Myocyte (in vitro differentiated cells): ENCODE data around the gene DLG4. TPM values are rescaled to one million over a fixed set of nuclear protein-coding genes. Genes with fewer than 3 reads are reported as not detected.

Experiments
- DNase-seq: peaks from one replicate; pipeline ENCODE4 v3.0.0-alpha.2; 2012; ENCODE audit warnings: low read depth
- total RNA-seq: library from RNA; depleted of rRNA; stranded (reverse); fragments of >200 nt; gene quantifications from 2 replicates; pipeline ENCODE4 v1.2.3, GENCODE V29; 2014

Gene DLG4
- total RNA-seq, 1 donor from 2014 or later = 11.8 TPM

DNA sequence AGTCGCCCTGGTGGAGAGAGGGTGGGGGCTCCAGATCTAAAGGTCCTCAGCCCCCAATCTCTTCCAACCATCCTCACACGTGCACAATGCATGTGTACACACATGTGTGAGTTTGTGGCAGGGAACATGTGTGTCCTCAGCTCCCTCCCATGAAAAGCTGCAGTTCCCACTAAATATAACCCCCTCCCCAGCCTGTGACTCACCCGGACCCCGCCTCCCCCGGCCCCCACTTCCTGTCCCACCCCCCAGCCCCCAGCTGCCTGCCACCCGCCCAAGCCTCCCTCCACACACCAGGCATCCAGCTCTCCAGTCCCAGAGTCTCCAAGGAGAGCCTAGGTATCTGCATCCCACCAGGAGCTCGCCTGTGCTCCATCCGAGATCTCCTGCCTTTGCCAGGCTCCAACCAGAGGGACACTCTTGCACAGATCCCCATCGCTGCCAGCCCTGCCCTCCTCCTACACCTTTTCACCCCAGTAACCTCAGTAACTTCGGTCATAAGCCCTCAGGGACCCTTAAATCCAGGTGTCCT, 3.9 kb downstream of the DLG4 start:
- no peak for DNase-seq

DNA sequence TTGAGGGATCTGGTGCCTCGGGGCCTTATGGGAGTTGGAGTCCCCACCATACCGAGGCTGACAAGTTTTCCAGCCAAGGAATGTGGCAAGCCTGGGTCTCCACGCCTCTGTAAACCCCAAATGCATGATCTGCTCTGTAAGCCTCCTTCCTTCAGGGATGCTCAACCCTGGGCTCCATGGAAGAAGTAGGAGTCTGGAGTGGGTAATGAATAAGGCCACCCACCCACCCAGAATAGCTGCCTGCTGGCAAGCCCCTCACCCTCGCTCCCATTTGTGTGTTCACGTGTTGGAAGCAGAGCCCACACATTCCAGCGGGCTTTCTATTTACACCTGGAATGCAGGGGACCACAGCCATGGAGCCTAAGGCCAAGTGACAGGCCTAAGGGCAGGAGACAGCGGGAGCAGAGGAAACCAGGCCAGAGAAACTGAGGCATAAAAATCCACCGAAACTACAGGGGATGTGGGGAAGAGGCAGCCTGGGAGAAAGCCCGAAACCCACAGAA, 4.4 kb downstream of the DLG4 start:
- DNase-seq = no peak

DNA sequence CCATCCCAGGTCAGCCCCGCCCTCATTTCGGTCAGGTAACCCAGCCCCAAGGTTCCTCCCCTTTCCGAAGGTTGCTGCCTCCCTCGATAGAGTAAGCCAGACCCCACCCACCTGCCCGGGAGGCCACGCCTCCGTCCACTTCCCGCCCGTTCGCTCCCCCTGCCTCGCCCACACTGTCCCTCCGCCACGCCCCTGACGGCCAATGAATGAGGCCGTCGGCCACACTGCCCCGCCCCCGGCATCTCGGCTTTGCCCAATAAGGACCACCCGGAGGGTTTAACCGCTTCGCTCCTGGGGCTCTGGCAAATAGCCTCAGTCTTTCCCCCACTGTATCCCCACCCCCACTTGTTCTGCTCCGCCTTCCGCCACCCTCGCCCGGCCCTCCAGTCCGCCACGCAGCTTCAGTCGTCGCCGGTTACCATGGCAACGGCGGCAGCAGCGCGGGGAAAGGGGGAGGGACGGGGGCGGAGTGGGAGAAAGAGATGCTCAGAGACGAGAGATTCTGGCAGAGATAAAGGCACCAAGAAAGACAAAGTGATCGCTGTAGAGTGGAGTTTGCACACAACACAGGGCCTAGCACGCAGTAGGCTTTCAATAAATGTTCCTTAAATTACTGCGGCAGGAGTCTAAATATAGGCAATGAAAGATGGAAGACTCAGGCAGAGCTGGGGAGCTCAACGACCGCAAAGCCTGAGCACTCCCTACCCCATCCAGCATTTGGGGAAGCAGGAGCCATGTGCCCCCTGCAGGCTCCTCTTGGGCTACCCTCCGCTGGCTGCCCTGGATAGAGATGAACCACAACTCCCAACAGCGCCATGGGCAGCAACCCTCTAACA, 5.1 kb downstream of the DLG4 start:
- peak; percentile 97 for DNase-seq

DNA sequence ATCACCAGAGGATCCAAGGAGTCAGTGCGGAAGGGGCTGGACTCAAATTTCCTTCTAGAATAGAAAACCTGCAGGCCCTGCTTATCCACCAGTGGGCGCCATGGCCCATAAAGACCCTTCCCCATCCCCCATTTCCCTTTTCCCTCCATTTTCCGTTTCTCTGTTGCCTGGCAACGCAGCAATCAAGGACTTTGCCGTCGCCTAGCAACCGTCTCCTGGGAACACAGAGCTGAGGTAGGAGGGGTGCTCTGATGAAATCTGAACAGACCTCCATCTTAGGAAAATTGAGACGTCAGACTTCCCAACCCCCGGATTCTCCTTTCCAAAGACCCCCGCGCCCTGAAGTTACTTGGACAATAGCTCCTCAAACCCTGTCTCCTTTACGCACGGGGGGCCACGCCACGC, 5.7 kb downstream of the DLG4 start:
- DNase-seq = peak; percentile 59

DNA sequence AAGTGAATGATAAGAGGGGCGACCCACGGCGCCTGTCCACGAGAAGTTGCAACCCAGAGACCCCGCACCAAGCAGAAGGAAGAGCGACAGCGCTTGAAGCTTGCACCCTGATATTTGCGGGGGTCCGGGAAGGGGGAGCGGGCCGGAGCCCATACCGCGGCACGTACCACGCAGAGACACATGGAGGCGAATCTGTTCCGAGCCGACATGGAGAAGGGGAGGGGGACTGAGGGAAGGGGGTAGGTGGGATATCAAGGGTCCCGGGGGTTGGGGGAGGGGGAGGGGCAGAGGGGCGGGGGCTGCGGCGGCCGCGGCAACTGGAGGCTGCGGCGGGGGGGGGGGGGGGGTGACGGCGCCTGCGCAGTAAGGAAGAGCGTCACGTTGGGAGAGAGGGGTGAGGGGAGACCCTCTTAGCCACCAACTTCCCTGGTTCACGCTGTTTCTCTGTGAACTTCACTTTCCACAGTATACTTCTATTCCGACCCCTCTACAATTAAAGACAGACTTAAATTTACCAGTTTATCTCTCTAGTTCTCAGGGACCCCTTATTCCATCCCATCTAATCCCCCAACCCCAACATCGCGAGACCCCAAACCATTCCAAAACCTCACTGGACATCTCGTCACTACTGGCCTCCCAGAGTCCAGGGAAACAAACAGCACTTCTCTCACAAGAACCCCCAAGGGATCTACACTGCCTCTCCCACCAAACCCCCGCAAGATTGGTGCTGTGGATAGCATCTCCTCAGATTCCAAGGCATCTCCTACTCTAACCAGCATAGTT, 8.0 kb downstream of the DLG4 start:
- DNase-seq = no peak

DNA sequence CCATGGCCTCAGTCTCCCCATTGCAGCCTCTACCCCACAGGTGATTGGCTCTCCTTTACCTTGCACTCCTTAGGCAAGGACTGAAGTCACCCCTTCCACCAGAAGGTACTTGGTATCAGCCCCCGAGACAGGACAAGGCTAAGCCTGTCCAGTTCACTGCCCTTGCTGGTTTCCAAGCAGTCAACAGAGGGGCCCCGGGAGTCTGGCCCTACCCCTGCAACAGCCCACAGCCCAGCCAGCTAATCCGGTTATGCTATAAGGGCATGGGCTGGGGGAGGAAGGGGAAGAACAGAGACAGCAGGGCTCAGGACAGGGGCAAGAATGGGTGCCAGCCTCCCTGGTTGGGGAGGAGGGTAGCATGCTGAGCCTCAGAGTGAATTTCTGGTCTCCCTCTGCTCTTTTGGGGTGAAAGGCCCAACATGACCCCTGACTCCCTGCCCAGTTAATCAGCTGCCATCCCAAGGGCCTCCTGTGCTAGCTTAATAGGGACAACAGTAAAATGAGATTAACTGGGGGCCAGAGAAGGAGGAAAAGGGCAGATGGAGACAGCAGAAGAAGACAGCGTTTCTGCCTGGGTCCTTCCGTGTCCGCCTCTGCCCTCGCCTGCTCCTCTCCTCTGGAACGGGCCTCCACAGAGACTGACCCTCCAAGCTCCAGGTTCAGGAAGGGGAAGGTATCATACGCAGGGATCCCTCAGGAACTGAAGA, 10.7 kb downstream of the DLG4 start:
- DNase-seq = no peak

DNA sequence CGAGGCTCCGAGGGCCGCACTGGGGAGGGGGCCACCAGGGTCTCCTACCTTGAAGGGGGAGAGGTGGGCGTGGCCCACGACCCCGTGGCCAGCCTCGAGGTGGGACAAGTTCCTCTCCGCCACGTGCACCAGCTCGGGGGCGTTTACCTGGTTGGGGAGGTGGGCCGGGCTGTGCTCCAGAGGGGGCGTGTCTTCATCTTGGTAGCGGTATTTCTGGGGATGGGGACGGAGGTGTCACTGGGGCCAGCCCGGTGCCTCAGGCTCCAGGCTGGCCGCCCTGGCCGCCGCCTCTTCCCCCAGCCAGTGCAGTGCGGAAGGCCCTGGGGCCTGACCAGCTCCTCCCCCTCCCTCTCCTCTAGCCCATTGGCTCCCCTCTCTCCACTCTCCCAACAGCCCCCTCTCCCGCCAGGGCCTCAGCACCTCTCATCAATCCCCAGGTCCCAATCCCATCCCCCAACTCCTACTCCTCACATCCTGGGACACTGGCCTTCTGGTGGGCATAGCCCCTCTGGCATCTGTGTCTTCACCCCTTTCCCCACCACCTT, 11.5 kb downstream of the DLG4 start:
- DNase-seq = no peak

DNA sequence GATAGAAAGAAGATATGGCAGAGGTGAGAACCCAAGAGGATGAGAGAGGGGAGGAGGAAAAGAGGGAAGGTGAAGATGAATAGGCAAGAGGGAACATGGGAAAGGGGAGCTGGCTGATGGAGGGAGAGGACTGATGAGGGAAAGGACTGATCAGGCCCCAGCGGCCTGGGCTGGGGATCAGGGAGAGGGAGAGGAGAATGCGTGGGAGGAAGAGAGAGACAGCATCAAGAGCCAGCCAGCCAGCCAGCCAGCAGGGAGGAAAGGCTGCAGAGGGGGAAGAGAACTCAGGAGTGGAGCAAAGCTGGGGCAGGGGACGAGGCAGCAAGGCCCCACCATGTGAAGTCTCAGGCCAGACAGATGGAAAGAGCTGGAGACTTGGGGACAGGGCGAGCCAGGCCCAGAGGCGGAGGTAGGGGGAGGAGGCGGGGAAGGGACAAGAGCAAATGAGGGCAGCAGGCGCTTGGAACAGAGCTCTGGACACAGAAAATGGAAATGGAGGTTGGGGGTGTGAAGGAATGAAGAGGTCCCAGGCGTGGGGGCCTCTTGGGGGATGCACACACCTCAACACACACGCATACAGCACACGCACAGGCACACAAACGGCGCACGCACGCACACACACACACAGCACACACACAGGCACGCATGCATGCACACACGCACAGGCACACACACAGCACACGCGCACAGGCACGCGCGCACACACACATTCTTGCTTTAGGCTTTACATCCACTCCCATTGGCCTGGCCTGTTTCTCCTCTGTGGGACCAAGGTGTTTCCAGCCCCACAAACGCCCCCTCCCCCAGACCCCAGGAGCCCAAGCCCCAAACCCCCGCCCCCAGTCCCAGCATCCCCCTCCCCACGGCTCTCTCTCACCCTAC, 12.3 kb downstream of the DLG4 start:
- no peak for DNase-seq

DNA sequence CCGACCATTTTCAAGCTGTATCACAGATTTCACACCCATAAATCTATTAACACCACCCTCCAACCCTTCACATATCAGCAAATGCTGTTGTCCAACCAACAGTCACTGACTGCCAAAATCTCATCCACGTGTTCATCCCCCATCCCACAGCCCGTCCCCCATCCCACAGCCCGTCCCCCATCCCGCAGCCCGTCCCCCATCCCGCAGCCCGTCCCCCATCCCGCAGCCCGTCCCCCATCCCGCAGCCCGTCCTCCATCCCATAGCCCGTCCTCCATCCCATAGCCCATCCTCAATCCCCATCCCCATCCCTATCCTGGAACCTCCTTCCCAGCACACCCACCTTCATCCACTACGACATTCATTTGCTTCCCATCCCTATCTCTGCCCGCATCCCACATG, 14.1 kb downstream of the DLG4 start:
- DNase-seq = no peak

DNA sequence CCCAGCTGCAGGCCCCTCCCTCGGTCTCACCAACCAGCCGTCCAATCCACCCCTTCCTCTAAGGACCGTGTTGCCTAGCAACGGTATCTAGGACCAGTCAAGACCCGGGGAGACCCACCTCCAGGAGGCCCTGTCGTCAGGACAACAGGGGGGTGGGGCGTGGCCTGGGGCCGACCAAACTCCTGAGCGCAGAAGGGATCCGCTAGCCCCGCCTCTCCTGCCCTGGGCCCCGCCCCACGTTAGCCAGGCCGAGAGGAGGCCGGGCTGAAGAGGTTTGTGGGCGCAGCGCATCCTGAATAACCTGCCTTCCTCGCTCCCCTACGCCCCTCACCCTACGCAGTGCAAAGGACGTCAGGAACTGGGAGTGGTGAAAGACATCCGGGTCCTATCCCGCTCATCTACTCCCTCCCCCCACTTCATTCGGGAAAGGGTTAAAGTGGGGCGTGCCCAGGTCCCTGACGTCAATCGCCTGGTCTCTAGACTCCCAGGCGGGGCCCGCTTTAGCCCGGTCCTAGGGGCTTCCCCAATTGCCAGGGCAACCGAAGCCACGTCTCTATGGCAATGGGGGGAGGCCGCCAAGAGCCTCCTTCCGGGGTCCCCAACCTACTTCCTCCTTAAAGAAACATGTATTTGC, 14.7 kb downstream of the DLG4 start:
- DNase-seq = no peak

DNA sequence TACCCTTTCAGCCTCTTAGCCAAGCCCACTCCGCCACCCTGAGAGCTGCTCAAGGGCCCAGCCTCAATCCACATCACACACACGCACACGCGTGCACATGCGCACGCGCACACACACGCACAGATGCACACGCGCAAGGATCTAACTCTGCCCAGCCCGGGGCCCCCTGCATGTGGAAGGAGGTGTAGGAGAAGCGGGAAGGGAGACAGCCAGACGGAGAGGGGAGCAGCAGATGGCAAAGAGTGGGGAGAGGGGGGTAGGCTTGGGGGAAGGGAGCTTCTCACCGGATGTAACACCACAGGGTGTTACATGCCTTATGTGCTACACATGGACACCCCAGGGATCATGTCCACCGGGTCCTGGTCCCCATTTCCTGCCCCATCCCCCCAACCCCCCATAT, 15.3 kb downstream of the DLG4 start:
- DNase-seq = no peak

DNA sequence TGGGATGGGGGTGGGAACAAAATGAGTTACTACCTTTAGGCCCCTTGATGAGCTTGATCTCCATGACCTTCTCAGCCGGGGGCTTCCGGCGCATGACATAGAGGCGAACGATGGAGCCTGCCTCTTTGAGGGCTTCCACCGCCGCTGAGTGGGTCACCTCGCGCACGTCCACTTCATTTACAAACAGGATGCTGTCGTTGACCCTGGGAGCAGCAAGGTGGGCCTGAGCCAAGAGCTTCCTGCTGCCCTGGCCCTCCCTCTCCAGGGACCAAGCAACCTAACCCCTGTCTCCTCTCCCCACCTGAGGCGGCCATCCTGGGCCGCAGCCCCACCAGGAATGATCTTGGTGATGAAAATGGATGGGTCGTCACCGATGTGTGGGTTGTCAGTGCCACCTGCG, 16.2 kb downstream of the DLG4 start:
- no peak for DNase-seq

DNA sequence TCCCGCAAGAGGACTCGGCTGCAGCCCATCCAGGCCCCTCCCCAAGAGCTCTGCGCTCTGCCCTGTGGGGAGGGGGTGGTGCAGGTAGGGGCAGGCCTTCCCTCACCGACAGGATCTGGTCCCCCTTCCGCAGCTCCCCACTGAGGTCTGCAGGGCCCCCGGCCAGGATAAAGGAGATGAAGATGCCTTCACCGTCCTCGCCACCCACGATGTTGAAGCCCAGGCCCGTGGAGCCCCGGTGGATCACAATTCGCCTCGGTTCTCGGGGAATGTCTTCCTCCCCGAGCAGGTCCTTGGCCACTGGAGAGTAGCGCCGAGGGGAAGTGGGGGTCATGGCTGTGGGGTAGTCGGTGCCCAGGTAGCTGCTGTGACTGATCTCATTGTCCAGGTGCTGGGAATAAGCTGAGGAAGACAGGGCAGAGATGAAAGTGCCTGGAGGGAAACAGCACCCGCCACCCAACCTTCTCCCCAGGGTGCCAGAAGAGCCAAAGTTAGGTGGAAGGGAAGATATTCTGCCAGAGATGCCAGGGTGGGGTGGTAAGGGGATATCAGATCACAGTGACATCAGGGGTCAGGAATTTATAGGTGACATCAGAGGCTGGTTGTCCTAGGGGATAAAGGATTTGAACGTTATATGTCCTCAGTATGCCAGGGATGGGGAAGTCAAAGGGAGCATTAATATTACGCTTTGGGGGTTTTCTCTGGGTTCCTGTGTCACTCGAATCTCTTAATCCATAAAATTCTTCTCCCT, 22.8 kb downstream of the DLG4 start:
- DNase-seq = no peak

DNA sequence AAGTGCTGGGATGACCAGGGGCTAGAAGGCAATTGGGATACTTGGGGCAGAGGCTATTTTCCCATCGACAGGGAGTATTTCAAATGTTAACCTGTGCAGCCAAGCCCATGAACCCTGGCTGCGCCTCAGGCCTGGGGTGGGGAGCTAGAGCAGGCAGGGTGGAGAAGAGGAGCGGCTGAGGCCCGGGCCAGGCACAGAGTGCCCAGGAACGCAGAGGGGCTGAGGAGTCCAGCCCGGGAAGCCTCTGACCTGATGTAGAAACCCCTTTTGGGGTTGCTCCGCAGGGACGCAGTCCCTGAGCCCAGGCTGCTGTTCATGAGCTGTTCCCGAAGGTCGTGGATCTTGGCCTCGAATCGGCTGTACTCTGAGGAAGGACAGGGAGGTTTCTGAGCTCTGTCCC, 23.7 kb downstream of the DLG4 start:
- no peak for DNase-seq

DNA sequence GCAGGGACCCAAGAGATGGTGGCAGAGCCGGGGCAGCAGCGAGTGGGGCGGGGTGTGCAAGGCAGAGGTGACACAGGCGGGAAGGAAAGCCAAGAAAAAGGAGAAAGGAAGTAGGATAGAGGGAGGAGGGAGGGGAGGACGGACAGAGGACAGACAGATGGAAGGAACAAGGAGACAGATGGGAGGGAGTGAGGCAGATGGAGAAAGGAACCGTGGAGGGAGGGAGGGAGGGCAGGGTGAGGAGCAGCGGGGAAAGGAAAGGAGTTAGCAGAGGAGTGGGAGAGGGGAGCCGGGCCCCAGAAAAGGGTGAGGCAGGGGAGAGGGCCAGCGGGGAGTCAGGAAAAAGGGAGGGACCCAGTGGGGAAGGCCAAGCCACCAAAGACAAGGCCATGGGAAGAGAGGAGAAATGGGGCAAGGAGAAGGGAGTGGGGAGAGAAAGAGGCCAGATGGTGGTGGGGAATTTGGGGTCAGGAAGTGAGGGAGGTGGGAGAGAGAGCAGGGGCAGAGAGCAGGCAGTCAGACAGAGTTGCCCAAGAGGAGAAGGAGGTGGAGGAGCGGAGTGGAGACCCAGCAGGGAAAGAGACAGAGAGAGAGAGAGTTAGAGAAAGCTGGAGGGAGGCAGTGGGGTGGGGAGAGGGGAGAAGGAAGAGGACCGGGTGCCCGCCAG, 27.2 kb downstream of the DLG4 start:
- DNase-seq = no peak

DNA sequence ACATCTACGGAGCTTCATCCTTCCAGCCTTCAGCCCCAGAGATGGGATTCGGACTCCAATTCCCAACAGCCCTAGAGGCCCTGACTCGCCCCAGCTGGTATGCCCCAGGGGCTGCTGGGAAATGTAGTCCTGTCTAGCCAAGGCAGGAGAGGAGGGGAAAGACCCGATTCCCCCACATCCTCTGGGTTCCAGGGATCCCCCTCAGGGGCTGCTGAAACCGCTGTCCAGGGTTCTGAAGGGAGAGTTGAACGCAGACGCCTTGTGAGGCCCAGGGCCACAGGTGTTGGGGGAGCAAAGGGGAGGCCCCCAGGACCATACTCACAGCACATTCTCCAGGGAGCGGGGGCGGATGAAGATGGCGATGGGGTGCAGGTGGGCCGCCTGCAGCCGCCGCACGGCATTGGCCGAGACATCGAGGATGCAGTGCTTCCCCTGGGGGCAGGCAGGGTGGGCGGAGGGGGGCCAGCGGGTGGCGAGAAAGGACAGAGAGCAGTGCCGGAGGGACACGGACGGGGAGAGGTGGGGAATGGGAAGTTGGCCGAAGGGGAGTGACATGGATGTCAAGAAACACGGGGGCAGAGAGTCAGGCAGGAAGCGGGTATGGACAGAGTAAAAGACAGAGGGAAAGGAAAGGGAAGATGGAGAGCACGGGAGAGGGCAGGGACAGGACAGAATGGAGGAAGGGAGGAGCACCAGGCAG, 27.9 kb downstream of the DLG4 start:
- DNase-seq = peak; percentile 31

DNA sequence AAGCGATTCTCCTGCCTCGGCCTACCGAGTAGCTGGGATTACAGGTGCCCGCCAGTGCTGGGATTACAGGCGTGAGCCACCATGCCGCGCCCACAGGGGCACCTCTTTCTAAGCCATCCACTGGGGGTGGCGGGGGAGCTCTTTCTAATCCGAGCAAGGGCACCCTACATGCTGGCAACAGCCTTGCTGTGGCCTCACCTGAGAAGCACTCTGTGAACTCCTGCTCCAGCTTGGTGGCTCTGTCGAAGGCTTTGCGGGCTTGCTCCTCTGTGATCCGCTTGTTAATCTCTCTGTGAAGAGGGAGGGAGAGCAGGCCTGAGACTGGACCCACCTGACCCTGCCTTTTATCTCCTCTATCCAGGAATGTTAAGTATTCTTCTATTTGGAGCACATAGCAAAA, 28.6 kb downstream of the DLG4 start:
- no peak for DNase-seq
